Neuronal stem cell (in vitro differentiated cells): ENCODE results near the gene LDHB.

Source experiments
- DNase-seq: peaks from one replicate; pipeline ENCODE4 v3.0.0-alpha.2; 2013; ENCODE audit warnings: low spot score
- H2AFZ ChIP-seq: one replicate; pipeline ENCODE4 v1.6.1; 2013; ENCODE audit warnings: mild to moderate bottlenecking, low read length, inconsistent platforms
- H2AK5ac ChIP-seq: 2 replicates; pipeline ENCODE4 v1.6.1; 2013; ENCODE audit warnings: low read depth, mild to moderate bottlenecking, inconsistent platforms, low read length, moderate library complexity, mixed read lengths
- H2BK120ac ChIP-seq: 2 replicates; pipeline ENCODE4 v1.6.1; 2013; ENCODE audit warnings: low read depth, mild to moderate bottlenecking, inconsistent platforms, low read length, moderate library complexity, mixed read lengths
- H2BK12ac ChIP-seq: one replicate; pipeline ENCODE4 v1.6.1; 2013; ENCODE audit warnings: low read length, inconsistent platforms
- H2BK15ac ChIP-seq: 2 replicates; pipeline ENCODE4 v1.6.1; 2013; ENCODE audit warnings: mild to moderate bottlenecking, low read length, inconsistent platforms, mixed read lengths
- H2BK5ac ChIP-seq: one replicate; pipeline ENCODE4 v1.6.1; 2013; ENCODE audit warnings: inconsistent platforms, mild to moderate bottlenecking, low read length, moderate library complexity
- H3K14ac ChIP-seq: one replicate; pipeline ENCODE4 v1.6.1; 2013; ENCODE audit warnings: low read length, inconsistent platforms
- H3K18ac ChIP-seq: 2 replicates; pipeline ENCODE4 v1.6.1; 2013; ENCODE audit warnings: low read length, inconsistent platforms
- H3K23ac ChIP-seq: 2 replicates; pipeline ENCODE4 v1.6.1; 2013; ENCODE audit warnings: low read depth, mild to moderate bottlenecking, mixed read lengths, low read length, inconsistent platforms; ENCODE audit not compliant: poor library complexity
- H3K27ac ChIP-seq: replicated peaks from 3 replicates; pipeline ENCODE4 v1.5.1; 2013; ENCODE audit warnings: low read length, inconsistent platforms
- H3K27me3 ChIP-seq, 3 experiments: 2 replicates each; pipeline ENCODE4 v1.6.1; 2013; ENCODE audit warnings: low read length in 3 of 3, mild to moderate bottlenecking in 2 of 3, inconsistent platforms in 1 of 3, low read depth in 1 of 3, mixed read lengths in 1 of 3, moderate library complexity in 1 of 3; ENCODE audit not compliant: control insufficient read depth in 3 of 3, insufficient read depth in 3 of 3
- H3K36me3 ChIP-seq, 2 donors: replicated peaks in 1 of 2; 2 replicates each; pipeline ENCODE4 v1.6.1; 2013; ENCODE audit warnings: low read length in 2 of 2; ENCODE audit not compliant: control insufficient read depth in 2 of 2, insufficient read depth in 2 of 2
- H3K4ac ChIP-seq: 2 replicates; pipeline ENCODE4 v1.6.1; 2013; ENCODE audit warnings: inconsistent platforms, mild to moderate bottlenecking, low read length, moderate library complexity
- H3K4me1 ChIP-seq, 2 donors: 1 replicate in 1 of 2; 2 replicates in 1 of 2; pipeline ENCODE4 v1.6.1; 2013; ENCODE audit warnings: low read length in 2 of 2, low read depth in 1 of 2; ENCODE audit not compliant: control insufficient read depth in 2 of 2, insufficient read depth in 1 of 2
- H3K4me2 ChIP-seq: one replicate; pipeline ENCODE4 v1.6.1; 2013; ENCODE audit warnings: mild to moderate bottlenecking, low read length, inconsistent platforms; ENCODE audit not compliant: insufficient read depth, poor library complexity, severe bottlenecking
- H3K4me3 ChIP-seq, 2 donors: 2 replicates each; pipeline ENCODE4 v1.5.1; 2013; ENCODE audit warnings: low read length in 2 of 2, mild to moderate bottlenecking in 2 of 2, inconsistent platforms in 1 of 2, moderate library complexity in 1 of 2
- H3K79me1 ChIP-seq: one replicate; pipeline ENCODE4 v1.6.1; 2013; ENCODE audit warnings: low read depth, mild to moderate bottlenecking, inconsistent platforms, low read length, moderate library complexity
- H3K9ac ChIP-seq: one replicate; pipeline ENCODE4 v1.6.1; 2013; ENCODE audit warnings: mild to moderate bottlenecking, low read depth, low read length, inconsistent platforms; ENCODE audit not compliant: poor library complexity
- H3K9me3 ChIP-seq, 2 donors: replicated peaks in 1 of 2; 2 replicates each; pipeline versions ENCODE3 to v1.6.1; 2013; ENCODE audit warnings: low read length in 2 of 2, mild to moderate bottlenecking in 2 of 2, inconsistent platforms in 1 of 2, low read depth in 1 of 2, mixed read lengths in 1 of 2, moderate library complexity in 1 of 2; ENCODE audit not compliant: control insufficient read depth in 2 of 2, insufficient read depth in 1 of 2
- H4K8ac ChIP-seq: one replicate; pipeline ENCODE4 v1.6.1; 2013; ENCODE audit warnings: low read depth, mild to moderate bottlenecking, inconsistent platforms, low read length, moderate library complexity
- H4K91ac ChIP-seq: one replicate; pipeline ENCODE4 v1.6.1; 2013; ENCODE audit warnings: low read length, low read depth, mild to moderate bottlenecking, inconsistent platforms; ENCODE audit not compliant: poor library complexity
- WGBS, 2 donors: extraction: QIAGEN DNeasy Blood & Tissue Kit; methylation state at CpG; one replicate each; pipeline ENCODE4 v1.1.7; 2013; ENCODE audit warnings: missing lambda C conversion rate in 2 of 2, mixed read lengths in 1 of 2; ENCODE audit not compliant: insufficient read length in 2 of 2, insufficient replicate concordance in 1 of 2; ENCODE audit errors: extremely low coverage in 2 of 2; 5-methylcytosine and 5-hydroxymethylcytosine counted together

The LDHB gene

DNA sequence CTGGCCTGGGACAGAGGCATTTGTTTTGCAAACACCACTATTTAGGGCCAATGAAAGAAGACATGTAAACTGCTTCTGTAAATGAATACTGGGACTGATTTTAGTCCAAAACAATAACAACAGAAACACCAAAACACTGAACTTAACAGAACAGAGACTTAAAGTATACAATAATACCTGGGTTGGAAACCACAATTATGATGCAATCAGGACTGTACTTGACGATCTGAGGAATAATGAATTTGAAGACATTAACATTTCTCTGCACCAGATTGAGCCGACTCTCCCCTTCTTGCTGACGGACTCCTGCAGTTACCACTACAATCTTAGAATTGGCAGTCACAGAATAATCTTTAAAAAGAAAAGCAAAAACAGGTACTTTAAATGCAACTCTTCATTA, 13.9 kb downstream of the LDHB start:
- Histone ChIP-seq H3K18ac (no peak overlapping the region), H2BK5ac (no peak overlapping the region), H3K9ac (no peak overlapping the region), H2BK12ac (no peak overlapping the region), H3K23ac (no peak overlapping the region), H2AFZ (no peak overlapping the region), H3K14ac (no peak overlapping the region), H2BK15ac (no peak overlapping the region), H3K4me3 (no peak overlapping the region), H2AK5ac (no peak overlapping the region), H3K9me3 (peaks cover 0 to 10% of the 10 kb centered on the region in 2 donors), H3K4me1 (peaks cover 0 to 6% of the 10 kb centered on the region in 2 donors), H4K91ac (no peak overlapping the region), H3K27me3 (no peaks in the 10 kb centered on the region), H3K27ac (no peak overlapping the region), H4K8ac (no peak overlapping the region), H3K79me1 (no peaks in the 10 kb centered on the region), H3K4me2 (no peak overlapping the region), H3K36me3 (peaks cover 20 to 100% of the 10 kb centered on the region in 2 donors), H2BK120ac (no peak overlapping the region), H3K4ac (no peak overlapping the region)
- no CpG with 5 or more reads among the region's 3 CpGs for WGBS, 2 donors
- DNase-seq = no peak

- peaks cover 22 to 100% of the 10 kb centered on the region in 2 donors for H3K36me3 ChIP-seq
- H2BK15ac ChIP-seq = no peak overlapping the region
These were observed 14.8 kb downstream of the LDHB start for GRCh38 chr12:21642707-21643389.

DNA sequence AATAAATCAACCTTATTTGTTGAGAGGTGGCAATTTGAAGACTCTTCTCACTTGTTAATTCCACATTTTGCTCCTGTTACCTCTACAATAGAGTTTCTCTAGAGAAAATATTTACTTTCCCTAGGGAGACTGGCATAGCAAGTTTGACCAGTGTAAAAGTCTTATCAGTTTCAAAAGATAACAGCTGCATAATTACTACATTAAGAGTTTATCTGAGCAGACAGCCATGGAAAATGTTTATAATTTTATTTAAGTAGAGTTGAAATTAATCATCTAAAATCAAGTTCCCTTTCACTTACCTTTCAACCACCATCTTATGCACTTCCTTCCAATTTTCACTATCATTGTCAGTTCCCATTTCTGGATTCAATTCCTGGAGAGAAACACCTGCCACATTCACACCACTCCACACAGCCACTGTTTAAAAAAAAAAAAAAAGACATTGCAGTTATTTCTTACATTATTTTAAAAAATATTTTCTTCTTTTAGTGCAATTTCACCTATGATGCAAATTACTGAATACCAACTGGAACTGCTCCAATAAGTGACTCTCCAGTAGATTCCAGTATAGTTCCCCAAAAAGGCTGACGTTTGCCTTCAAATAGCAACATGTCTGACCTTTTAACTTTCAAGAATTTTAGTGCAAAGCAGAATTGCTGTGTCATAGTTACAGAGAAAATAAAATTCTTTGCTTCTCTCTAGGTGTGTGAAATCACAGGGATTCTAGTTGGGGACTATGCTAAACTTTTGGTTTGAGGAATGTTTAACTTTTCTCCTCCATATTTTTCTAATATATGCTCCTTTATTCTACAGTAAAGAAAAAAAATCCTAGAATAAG, 19.4 kb downstream of the LDHB start:
- Histone ChIP-seq H3K4me1 (no peaks in the 10 kb centered on the region), H2AFZ (no peak overlapping the region), H3K18ac (no peak overlapping the region), H3K23ac (no peak overlapping the region), H2AK5ac (no peak overlapping the region), H3K27me3 (no peaks in the 10 kb centered on the region), H3K14ac (no peak overlapping the region), H3K9ac (no peak overlapping the region), H3K27ac (no peak overlapping the region), H3K4ac (no peak overlapping the region), H2BK15ac (no peak overlapping the region), H2BK120ac (no peak overlapping the region), H3K9me3 (peaks cover 0 to 10% of the 10 kb centered on the region in 2 donors), H2BK12ac (no peak overlapping the region), H3K36me3 (peaks cover 24 to 95% of the 10 kb centered on the region in 2 donors), H4K8ac (no peak overlapping the region), H2BK5ac (no peak overlapping the region), H3K4me3 (no peak overlapping the region), H3K79me1 (no peaks in the 10 kb centered on the region), H3K4me2 (no peak overlapping the region), H4K91ac (no peak overlapping the region)
- no CpG with 5 or more reads among the region's 1 CpG for WGBS, 2 donors
- DNase-seq = no peak

More at GRCh38 chr12:21642707-21643389, 14.8 kb downstream of the LDHB start:
- Histone ChIP-seq H3K14ac (no peak overlapping the region), H3K9me3 (peaks cover 0 to 10% of the 10 kb centered on the region in 2 donors), H3K27me3 (no peaks in the 10 kb centered on the region), H3K4me3 (no peak overlapping the region), H3K23ac (no peak overlapping the region), H3K27ac (no peak overlapping the region), H3K79me1 (no peaks in the 10 kb centered on the region), H3K4ac (no peak overlapping the region), H3K9ac (no peak overlapping the region), H2BK120ac (no peak overlapping the region), H4K8ac (no peak overlapping the region), H2BK5ac (no peak overlapping the region), H4K91ac (no peak overlapping the region), H2AFZ (no peak overlapping the region), H3K4me1 (peaks cover 0 to 6% of the 10 kb centered on the region in 2 donors), H2AK5ac (no peak overlapping the region), H3K4me2 (no peak overlapping the region), H3K18ac (no peak overlapping the region), H2BK12ac (no peak overlapping the region)
- DNase-seq = no peak
- WGBS, 2 donors = no CpG with 5 or more reads among the region's 1 CpG

- DNase-seq = no peak
- H3K9ac ChIP-seq = no peak overlapping the region
- no peak overlapping the region for H2BK12ac ChIP-seq
- H3K14ac ChIP-seq = no peak overlapping the region
- WGBS, 2 donors = no CpG with 5 or more reads among the region's 3 CpGs
- H3K79me1 ChIP-seq = no peaks in the 10 kb centered on the region
- H2BK15ac ChIP-seq = no peak overlapping the region
- H2BK5ac ChIP-seq = no peak overlapping the region
- no peak overlapping the region for H3K18ac ChIP-seq
- no peaks in the 10 kb centered on the region for H3K9me3 ChIP-seq
- no peak overlapping the region for H4K8ac ChIP-seq
- no peak overlapping the region for H2AK5ac ChIP-seq
- no peak overlapping the region for H3K4me2 ChIP-seq
- H2AFZ ChIP-seq = no peak overlapping the region
- H3K27me3 ChIP-seq = no peaks in the 10 kb centered on the region
- no peak overlapping the region for H3K4me3 ChIP-seq
- no peak overlapping the region for H4K91ac ChIP-seq
- no peak overlapping the region for H3K27ac ChIP-seq
- no peak overlapping the region for H2BK120ac ChIP-seq
- no peaks in the 10 kb centered on the region for H3K4me1 ChIP-seq
- H3K4ac ChIP-seq = no peak overlapping the region
- H3K23ac ChIP-seq = no peak overlapping the region
- peaks cover 13 to 61% of the 10 kb centered on the region in 2 donors for H3K36me3 ChIP-seq
These were observed 23.4 kb downstream of the LDHB start for GRCh38 chr12:21634245-21634644.
